Mesendoderm (in vitro differentiated cells): ENCODE data around the gene ZNF785.

ENCODE experiments used
- DNase-seq: peaks from one replicate; pipeline ENCODE4 v3.0.0; 2013
- H2AK5ac ChIP-seq: 2 replicates; pipeline ENCODE4 v1.6.1; 2013; ENCODE audit warnings: low read length, inconsistent platforms
- H2BK120ac ChIP-seq: 2 replicates; pipeline ENCODE4 v1.6.1; 2013; ENCODE audit warnings: low read depth, mild to moderate bottlenecking, low read length, moderate library complexity, mixed read lengths
- H2BK15ac ChIP-seq: replicated peaks from 2 replicates; pipeline ENCODE4 v1.6.1; 2013; ENCODE audit warnings: low read depth, mild to moderate bottlenecking, moderate library complexity
- H2BK5ac ChIP-seq: 2 replicates; pipeline ENCODE4 v1.6.1; 2013; ENCODE audit warnings: low read length, inconsistent platforms
- H3K18ac ChIP-seq: 2 replicates; pipeline ENCODE4 v1.6.1; 2013; ENCODE audit warnings: mild to moderate bottlenecking, low read length, mixed read lengths
- H3K23ac ChIP-seq: one replicate; pipeline ENCODE4 v1.6.1; 2013; ENCODE audit warnings: low read length
- H3K27ac ChIP-seq: 2 replicates; pipeline ENCODE4 v1.5.1; 2013; ENCODE audit warnings: low read depth, mild to moderate bottlenecking, inconsistent platforms, low read length, moderate library complexity
- H3K27me3 ChIP-seq: 2 replicates; pipeline ENCODE4 v1.6.1; 2013; ENCODE audit warnings: low read length, control low read depth, mild to moderate bottlenecking, inconsistent platforms; ENCODE audit not compliant: insufficient read depth, poor library complexity
- H3K36me3 ChIP-seq: 2 replicates; pipeline ENCODE4 v1.6.1; 2013; ENCODE audit warnings: low read length, inconsistent platforms; ENCODE audit not compliant: control insufficient read depth, insufficient read depth
- H3K4ac ChIP-seq: one replicate; pipeline ENCODE4 v1.6.1; 2013; ENCODE audit warnings: low read depth, mild to moderate bottlenecking, low read length, moderate library complexity
- H3K4me1 ChIP-seq: 2 replicates; pipeline ENCODE4 v1.6.1; 2013; ENCODE audit warnings: low read depth, low read length, inconsistent platforms; ENCODE audit not compliant: control insufficient read depth
- H3K4me2 ChIP-seq: 2 replicates; pipeline ENCODE4 v1.6.1; 2013; ENCODE audit warnings: low read length
- H3K4me3 ChIP-seq: 2 replicates; pipeline ENCODE4 v1.5.1; 2013; ENCODE audit warnings: mild to moderate bottlenecking, low read length
- H3K56ac ChIP-seq: one replicate; pipeline ENCODE4 v1.6.1; 2013; ENCODE audit warnings: low read length
- H3K79me1 ChIP-seq: 2 replicates; pipeline ENCODE4 v1.6.1; 2013; ENCODE audit warnings: low read length, inconsistent platforms
- H3K79me2 ChIP-seq: 2 replicates; pipeline ENCODE4 v1.6.1; 2013; ENCODE audit warnings: mild to moderate bottlenecking, low read length; ENCODE audit not compliant: control insufficient read depth, insufficient read depth
- H3K9ac ChIP-seq: 2 replicates; pipeline ENCODE4 v1.6.1; 2013; ENCODE audit warnings: low read length, inconsistent platforms
- H4K5ac ChIP-seq: one replicate; pipeline ENCODE4 v1.6.1; 2013; ENCODE audit warnings: low read length
- H4K8ac ChIP-seq: one replicate; pipeline ENCODE4 v1.6.1; 2013; ENCODE audit warnings: low read depth, mild to moderate bottlenecking, control low read depth, low read length, moderate library complexity
- WGBS: extraction: QIAGEN DNeasy Blood & Tissue Kit; methylation state at CpG from one replicate; pipeline ENCODE4 v1.1.7; 2013; ENCODE audit warnings: low lambda C conversion rate, missing lambda C conversion rate; ENCODE audit not compliant: insufficient coverage; ENCODE audit errors: extremely low coverage; 5-methylcytosine and 5-hydroxymethylcytosine counted together

The ZNF785 gene

GRCh38 chr16:30604316-30604947 lies 18.9 kb upstream of the ZNF785 start:
- peaks cover 1% of the 10 kb centered on the region for H3K79me1 ChIP-seq
- no peak overlapping the region for H3K56ac ChIP-seq
- H3K4me3 ChIP-seq = no peak overlapping the region
- H3K4me1 ChIP-seq = peaks cover 1% of the 10 kb centered on the region
- no peak overlapping the region for H3K4me2 ChIP-seq
- H2AK5ac ChIP-seq = no peak overlapping the region
- DNase-seq = no peak
- H4K5ac ChIP-seq = no peak overlapping the region
- no peaks in the 10 kb centered on the region for H3K79me2 ChIP-seq
- H3K27me3 ChIP-seq = no peaks in the 10 kb centered on the region
- no peak overlapping the region for H4K8ac ChIP-seq
- no peak overlapping the region for H2BK5ac ChIP-seq
- no CpG with 5 or more reads among the region's 49 CpGs for WGBS
- H3K9ac ChIP-seq = no peak overlapping the region
- H3K18ac ChIP-seq = no peak overlapping the region
- H2BK15ac ChIP-seq = no peak overlapping the region
- peaks cover 11% of the 10 kb centered on the region for H3K36me3 ChIP-seq
- no peak overlapping the region for H3K23ac ChIP-seq
- no peak overlapping the region for H2BK120ac ChIP-seq
- no peak overlapping the region for H3K4ac ChIP-seq
- no peak overlapping the region for H3K27ac ChIP-seq

DNA sequence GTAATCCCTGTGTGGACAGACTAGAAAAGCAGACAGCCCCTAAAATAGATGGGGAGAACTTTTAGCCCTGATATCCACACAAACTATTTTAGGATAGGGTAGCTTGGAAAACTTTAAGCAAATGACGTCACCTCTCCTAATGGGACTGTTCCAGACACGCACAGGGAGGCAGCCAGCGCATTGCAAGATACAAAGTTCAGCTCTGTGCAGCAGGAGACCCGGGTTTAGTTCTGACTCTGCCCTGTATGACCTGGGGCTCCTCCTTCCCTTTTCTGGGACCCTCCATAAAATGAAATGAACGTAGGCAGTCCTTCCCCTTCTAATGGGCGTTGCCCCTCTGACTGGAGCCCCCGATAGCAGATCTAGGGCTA lies 18.4 kb upstream of the ZNF785 start:
- Histone ChIP-seq H3K9ac (no peak overlapping the region), H2AK5ac (no peak overlapping the region), H3K79me1 (peaks cover 1% of the 10 kb centered on the region), H3K4me1 (peaks cover 1% of the 10 kb centered on the region), H3K18ac (no peak overlapping the region), H2BK5ac (no peak overlapping the region), H3K4me3 (no peak overlapping the region), H3K4me2 (no peak overlapping the region), H2BK120ac (no peak overlapping the region), H3K23ac (no peak overlapping the region), H3K4ac (no peak overlapping the region), H4K8ac (no peak overlapping the region), H3K27ac (no peak overlapping the region), H3K79me2 (no peaks in the 10 kb centered on the region), H4K5ac (no peak overlapping the region), H2BK15ac (no peak overlapping the region), H3K56ac (no peak overlapping the region), H3K27me3 (no peaks in the 10 kb centered on the region), H3K36me3 (peaks cover 11% of the 10 kb centered on the region)
- DNase-seq = no peak
- no CpG with 5 or more reads among the region's 7 CpGs for WGBS

DNA sequence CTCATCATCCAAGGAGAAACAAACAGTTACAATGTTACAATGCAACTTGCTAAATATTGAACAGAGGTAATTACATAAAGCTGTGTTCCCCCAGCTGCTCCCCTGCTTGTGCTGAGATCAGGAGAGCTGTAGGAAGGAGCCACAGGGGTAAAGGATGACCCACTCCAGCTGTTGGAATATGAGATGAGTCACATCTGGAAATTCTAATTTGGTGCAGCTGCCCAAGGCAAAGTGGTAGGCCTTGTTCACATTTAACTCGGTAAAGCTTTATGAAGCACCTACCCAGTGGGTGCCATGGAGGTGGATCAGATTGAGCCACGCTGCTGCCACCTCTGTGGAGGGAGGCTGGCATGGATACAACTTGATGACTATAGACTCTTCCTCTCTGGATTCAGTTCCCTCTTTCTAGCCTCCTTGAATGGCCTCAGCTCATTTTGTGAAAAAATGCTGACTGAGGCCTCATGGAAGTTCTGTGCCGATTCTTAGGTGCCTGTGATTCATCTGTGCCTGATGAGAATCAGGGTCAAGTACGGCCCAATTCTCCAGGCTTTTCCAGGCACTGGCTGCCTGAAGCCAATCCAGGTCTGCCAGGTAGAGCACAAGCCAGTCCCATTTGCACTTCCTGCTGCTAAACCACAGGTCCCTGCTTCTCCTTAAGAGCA lies 17.2 kb upstream of the ZNF785 start:
- DNase-seq = no peak
- Histone ChIP-seq H4K5ac (no peak overlapping the region), H3K56ac (no peak overlapping the region), H3K79me1 (peaks cover under 1% of the 10 kb centered on the region), H3K18ac (no peak overlapping the region), H3K4me2 (no peak overlapping the region), H3K4ac (no peak overlapping the region), H2BK120ac (no peak overlapping the region), H2BK5ac (no peak overlapping the region), H3K79me2 (no peaks in the 10 kb centered on the region), H3K27ac (no peak overlapping the region), H3K23ac (no peak overlapping the region), H3K4me1 (no peaks in the 10 kb centered on the region), H4K8ac (no peak overlapping the region), H2BK15ac (no peak overlapping the region), H3K36me3 (peaks cover 11% of the 10 kb centered on the region), H3K27me3 (no peaks in the 10 kb centered on the region), H3K9ac (no peak overlapping the region), H2AK5ac (no peak overlapping the region), H3K4me3 (no peak overlapping the region)
- no CpG with 5 or more reads among the region's 4 CpGs for WGBS

DNA sequence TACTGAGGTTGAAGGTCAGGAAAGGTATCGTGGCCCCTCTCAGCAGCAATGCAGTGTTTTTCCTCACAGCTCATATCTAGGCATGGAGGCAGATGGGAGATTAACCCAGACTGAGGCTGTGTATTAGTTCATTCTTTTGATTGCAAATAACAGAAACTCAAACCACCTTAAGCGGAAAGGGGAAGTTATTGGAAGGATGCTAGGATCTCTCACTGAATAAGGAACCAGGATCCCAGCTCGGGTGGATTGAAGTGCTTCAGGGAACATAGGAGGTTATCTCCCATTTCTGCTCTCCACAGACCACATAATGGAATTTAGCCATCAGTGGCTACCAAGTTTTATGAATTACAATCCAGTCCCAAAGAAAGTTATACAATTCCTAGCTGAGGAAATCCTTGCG lies 16.5 kb upstream of the ZNF785 start:
- H3K23ac ChIP-seq = no peak overlapping the region
- H3K79me2 ChIP-seq = no peaks in the 10 kb centered on the region
- no peaks in the 10 kb centered on the region for H3K27me3 ChIP-seq
- H3K4me2 ChIP-seq = no peak overlapping the region
- no peak overlapping the region for H4K8ac ChIP-seq
- H3K36me3 ChIP-seq = peaks cover 11% of the 10 kb centered on the region
- no peak overlapping the region for H2BK120ac ChIP-seq
- no peaks in the 10 kb centered on the region for H3K4me1 ChIP-seq
- whole genome bisulfite sequencing = no CpG with 5 or more reads among the region's 4 CpGs
- H3K4ac ChIP-seq = no peak overlapping the region
- no peak for DNase-seq
- no peaks in the 10 kb centered on the region for H3K79me1 ChIP-seq
- H4K5ac ChIP-seq = no peak overlapping the region
- no peak overlapping the region for H3K56ac ChIP-seq
- H2BK5ac ChIP-seq = no peak overlapping the region
- H3K27ac ChIP-seq = no peak overlapping the region
- H2BK15ac ChIP-seq = no peak overlapping the region
- no peak overlapping the region for H2AK5ac ChIP-seq
- H3K4me3 ChIP-seq = no peak overlapping the region
- H3K9ac ChIP-seq = no peak overlapping the region
- no peak overlapping the region for H3K18ac ChIP-seq

DNA sequence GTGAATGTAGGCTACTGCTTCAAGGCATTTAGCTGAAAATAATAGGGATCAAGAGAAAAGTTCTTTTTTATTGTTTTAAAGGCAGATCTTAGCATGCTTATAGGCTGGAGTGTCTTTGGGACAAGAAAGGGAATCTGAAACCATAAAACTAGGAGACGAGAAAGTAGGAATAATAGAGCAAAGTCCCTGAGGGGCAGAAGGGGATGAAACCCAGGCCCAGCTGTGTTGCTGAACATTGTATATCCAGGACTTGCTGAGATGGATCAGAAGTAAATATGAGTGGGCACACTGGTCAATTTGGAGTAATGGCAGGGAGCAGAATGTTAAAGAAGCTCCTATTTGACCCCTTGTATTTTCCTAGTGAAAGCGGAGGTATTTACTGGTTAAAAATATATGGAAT lies 15.4 kb upstream of the ZNF785 start:
- no peak overlapping the region for H3K4me2 ChIP-seq
- WGBS = no CpG with 5 or more reads among the region's 2 CpGs
- H3K79me2 ChIP-seq = no peaks in the 10 kb centered on the region
- no peak overlapping the region for H2BK120ac ChIP-seq
- no peaks in the 10 kb centered on the region for H3K79me1 ChIP-seq
- no peak overlapping the region for H4K8ac ChIP-seq
- no peak overlapping the region for H4K5ac ChIP-seq
- no peak overlapping the region for H2BK5ac ChIP-seq
- no peak overlapping the region for H3K4me3 ChIP-seq
- no peaks in the 10 kb centered on the region for H3K4me1 ChIP-seq
- no peak for DNase-seq
- no peak overlapping the region for H3K27ac ChIP-seq
- no peak overlapping the region for H3K23ac ChIP-seq
- no peak overlapping the region for H3K56ac ChIP-seq
- H3K27me3 ChIP-seq = no peaks in the 10 kb centered on the region
- H3K4ac ChIP-seq = no peak overlapping the region
- no peak overlapping the region for H2AK5ac ChIP-seq
- H2BK15ac ChIP-seq = no peak overlapping the region
- H3K36me3 ChIP-seq = peaks cover 11% of the 10 kb centered on the region
- H3K18ac ChIP-seq = no peak overlapping the region
- H3K9ac ChIP-seq = no peak overlapping the region

- no peak overlapping the region for H3K27ac ChIP-seq
- no peak overlapping the region for H4K5ac ChIP-seq
- no peak overlapping the region for H3K9ac ChIP-seq
- H3K4me3 ChIP-seq = no peak overlapping the region
- H3K56ac ChIP-seq = no peak overlapping the region
- H3K23ac ChIP-seq = no peak overlapping the region
- no peak overlapping the region for H4K8ac ChIP-seq
- H3K27me3 ChIP-seq = no peaks in the 10 kb centered on the region
- H3K79me1 ChIP-seq = no peaks in the 10 kb centered on the region
- H3K79me2 ChIP-seq = no peaks in the 10 kb centered on the region
- H3K4me1 ChIP-seq = no peaks in the 10 kb centered on the region
- WGBS = no CpG with 5 or more reads among the region's 3 CpGs
- peaks cover 11% of the 10 kb centered on the region for H3K36me3 ChIP-seq
- no peak for DNase-seq
- H2AK5ac ChIP-seq = no peak overlapping the region
- no peak overlapping the region for H3K4me2 ChIP-seq
- H2BK15ac ChIP-seq = no peak overlapping the region
- H3K18ac ChIP-seq = no peak overlapping the region
- no peak overlapping the region for H2BK120ac ChIP-seq
- no peak overlapping the region for H2BK5ac ChIP-seq
- no peak overlapping the region for H3K4ac ChIP-seq
Measured at GRCh38 chr16:30600215-30600614, 14.7 kb upstream of the ZNF785 start.
